Breast epithelium (tissue), 3 donors: ENCODE measurements around the gene SKOR2.

Experiments used
- POLR2A ChIP-seq: fragments of 450-650 bp; IDR thresholded peaks from one replicate; pipeline ENCODE4 v1.6.1; 2016; ENCODE audit warnings: antibody characterized with exemption, mild to moderate bottlenecking, moderate library complexity
- POLR2AphosphoS5 ChIP-seq, 3 donors: sonication (generic); formaldehyde crosslinking; IDR thresholded peaks; one replicate each; pipeline ENCODE4 v1.6.1; 2017; ENCODE audit warnings: antibody characterized with exemption in 3 of 3
- TF ChIP-seq, protein P1 (sequence below), 3 donors: fragments of 450-650 bp; IDR thresholded peaks; one replicate each; pipeline ENCODE4 v1.5.1; 2016 to 2017; ENCODE audit warnings: antibody characterized with exemption in 3 of 3, mild to moderate bottlenecking in 3 of 3, moderate library complexity in 3 of 3

GRCh38 chr18:47187721-47188120 is 63.7 kb downstream of the SKOR2 start:
- no peak for TF ChIP-seq POLR2A
- no peak for TF ChIP-seq POLR2AphosphoS5 (IDR thresholded peaks at IDR 0.05)
- TF ChIP-seq, protein P1, sequence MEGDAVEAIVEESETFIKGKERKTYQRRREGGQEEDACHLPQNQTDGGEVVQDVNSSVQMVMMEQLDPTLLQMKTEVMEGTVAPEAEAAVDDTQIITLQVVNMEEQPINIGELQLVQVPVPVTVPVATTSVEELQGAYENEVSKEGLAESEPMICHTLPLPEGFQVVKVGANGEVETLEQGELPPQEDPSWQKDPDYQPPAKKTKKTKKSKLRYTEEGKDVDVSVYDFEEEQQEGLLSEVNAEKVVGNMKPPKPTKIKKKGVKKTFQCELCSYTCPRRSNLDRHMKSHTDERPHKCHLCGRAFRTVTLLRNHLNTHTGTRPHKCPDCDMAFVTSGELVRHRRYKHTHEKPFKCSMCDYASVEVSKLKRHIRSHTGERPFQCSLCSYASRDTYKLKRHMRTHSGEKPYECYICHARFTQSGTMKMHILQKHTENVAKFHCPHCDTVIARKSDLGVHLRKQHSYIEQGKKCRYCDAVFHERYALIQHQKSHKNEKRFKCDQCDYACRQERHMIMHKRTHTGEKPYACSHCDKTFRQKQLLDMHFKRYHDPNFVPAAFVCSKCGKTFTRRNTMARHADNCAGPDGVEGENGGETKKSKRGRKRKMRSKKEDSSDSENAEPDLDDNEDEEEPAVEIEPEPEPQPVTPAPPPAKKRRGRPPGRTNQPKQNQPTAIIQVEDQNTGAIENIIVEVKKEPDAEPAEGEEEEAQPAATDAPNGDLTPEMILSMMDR (IDR thresholded peaks at IDR 0.05) = no peak
